Superior temporal gyrus (tissue), 1 donor: ENCODE measurements around the gene KCNK16.

Experiments
- DNase-seq: peaks from one replicate; pipeline ENCODE4 v3.0.0-alpha.2; 2016; ENCODE audit errors: extremely low spot score

Gene KCNK16

DNA sequence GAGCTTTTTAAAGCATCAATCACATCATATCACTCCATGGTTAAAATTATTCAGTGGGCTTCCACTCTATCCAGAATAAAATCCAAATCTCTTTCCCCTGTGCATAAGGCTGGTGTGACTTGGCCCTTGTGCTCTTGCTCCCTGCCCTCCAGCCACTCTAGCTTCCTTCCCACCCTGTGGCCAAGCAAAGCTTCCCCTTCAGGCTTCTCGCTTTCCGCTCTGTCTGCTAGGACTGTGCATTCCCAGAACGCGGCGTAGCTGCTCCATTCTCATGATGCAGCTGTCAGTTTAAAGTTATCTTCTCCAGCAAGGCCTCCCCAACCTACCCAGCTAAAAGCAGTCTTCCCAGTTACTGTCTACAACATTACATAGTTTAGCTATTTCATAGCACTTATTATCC, 19.4 kb upstream of the KCNK16 start:
- no peak for DNase-seq

DNA sequence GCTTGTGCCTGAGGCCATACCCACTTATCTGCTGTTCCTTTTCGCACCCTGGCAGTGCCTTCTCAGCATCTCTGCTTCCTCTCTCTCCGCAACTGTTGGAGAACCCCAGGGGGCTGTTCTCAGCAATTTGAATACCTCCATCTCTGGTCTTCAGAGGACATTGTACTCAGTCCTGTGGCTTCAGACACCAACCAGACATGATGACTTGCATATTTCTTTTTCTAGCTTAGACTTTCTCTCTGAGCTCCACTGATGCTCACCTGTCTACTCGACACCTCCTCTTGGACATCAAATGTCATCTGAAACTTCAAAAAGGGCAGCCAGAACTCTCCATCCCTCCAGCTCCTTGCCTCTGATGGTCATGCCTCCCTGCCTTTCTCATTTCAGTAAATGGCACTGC, 18.9 kb upstream of the KCNK16 start:
- DNase-seq, result no peak

DNA sequence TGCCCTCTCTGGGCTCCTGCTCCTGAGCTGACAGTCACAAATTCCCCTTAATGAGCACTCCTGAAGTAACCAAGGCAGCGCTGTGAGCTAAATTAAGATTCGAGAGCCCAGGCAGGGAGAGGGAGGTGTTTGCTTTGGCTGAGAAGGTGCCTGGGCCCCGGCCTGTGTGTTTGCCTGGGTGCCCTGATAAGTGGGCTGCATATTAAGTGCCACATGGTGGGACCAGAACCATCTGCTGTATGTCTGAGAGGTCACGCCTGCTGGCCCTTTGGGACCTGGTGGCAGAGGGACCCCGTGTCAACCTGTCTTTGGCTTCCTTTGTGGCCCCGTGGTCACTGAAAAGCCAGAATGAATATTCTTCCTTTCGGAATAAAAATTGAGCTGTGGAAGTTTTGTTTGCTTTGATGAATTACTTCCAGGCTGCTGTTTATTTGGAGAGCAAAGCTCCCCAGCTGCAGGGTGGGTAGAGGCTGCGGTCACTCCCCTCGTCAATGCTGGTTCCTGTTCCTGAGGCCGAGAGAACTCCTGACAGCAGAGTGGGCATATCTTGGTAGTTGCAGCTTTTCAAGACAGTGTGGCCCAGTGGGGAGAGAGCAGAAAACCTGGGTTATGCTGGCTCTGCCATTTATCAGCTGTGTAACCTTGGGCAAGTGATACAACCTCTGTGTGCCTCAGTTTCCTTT, 17.5 kb upstream of the KCNK16 start:
- no peak for DNase-seq

DNA sequence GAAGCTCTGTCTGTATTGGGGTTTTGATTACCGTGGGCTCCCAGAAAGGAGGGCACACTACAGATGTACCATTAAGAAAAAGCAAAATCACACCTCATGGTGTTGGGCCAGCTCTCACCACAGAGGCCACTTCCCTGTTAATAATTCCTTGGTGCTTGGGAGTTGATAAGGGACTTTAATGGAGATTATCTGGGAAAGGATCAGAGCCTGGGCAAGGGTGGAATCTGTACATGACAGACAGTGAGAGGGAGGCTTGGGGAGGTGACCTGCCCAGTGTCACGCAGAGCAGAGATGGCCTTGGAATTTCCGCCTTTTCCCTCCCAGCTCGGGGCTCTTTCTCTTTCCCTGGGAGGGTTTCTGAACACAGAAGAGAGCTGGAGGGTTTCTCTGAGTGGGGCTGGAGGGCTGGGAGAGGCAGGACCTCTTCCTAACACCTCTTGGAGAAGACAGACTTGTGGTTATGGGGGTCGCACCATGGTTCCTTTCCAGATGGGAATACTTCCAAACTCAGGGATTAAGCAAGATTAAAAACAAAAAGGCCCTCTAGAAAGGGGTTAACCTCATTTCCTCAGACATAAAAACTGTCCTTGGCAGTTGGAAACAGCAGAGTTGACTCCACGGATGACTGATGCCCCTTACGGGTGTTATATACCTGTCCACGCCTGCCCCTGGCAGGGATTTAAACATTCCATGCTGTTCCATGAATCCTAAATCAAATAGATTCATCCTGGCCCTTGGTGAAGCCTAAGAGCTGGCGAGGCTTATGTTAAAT, 16.8 kb upstream of the KCNK16 start:
- no peak for DNase-seq

DNA sequence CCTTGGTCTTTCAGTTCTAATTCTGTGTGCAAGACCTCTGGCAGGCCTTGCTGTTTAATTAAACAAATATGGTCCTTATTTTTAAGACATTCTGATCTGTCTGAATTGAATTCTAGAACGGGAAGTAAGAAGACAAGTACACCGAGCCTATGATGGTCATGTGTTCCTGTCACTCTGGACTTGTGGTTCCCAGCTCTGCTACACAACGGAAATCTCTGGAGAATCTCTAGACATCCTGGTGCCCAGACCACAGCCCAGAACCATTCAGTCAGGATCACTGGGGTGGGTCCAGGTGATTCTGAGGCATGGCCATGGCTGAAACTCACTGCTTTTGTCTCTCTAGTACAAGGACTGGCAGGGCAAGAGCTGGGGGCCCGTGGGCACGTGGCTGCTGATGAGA, 15.9 kb upstream of the KCNK16 start:
- no peak for DNase-seq

DNA sequence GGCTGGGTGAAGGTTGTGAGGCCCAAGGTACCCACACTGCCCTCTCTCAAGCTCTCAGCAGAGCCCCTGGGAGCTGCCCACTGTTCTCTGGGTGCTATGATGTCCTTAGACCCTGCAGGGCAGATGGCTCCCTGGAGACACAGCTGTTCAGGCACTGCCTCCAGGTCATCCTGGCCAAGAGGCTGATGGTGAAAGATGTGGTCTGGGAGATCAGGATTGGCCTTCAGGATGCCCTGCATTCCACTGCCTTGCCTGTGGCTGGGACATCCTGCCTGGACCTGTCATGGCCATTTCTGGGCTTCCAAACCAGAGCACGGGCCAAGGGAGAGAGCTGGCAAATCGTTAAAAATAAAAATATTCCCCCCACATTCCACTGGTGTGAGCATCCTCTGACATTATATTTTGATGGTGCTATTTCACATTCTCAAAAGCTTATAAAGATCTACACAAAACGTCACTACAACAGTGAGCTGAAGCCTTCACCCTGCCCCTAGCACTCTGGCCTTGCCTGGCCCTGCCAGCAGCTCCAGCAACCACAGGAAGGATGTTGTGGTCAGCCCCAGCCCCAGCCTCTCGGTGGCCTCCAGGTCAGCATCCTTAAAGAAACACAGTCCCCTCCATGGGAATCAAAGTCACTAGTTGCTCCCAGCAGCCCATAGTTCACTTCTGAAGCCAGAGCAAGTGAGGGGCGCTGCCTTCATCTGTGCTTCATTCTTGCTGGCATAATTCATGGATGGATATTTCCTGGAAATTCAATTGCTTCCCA, 13.5 kb upstream of the KCNK16 start:
- no peak for DNase-seq

DNA sequence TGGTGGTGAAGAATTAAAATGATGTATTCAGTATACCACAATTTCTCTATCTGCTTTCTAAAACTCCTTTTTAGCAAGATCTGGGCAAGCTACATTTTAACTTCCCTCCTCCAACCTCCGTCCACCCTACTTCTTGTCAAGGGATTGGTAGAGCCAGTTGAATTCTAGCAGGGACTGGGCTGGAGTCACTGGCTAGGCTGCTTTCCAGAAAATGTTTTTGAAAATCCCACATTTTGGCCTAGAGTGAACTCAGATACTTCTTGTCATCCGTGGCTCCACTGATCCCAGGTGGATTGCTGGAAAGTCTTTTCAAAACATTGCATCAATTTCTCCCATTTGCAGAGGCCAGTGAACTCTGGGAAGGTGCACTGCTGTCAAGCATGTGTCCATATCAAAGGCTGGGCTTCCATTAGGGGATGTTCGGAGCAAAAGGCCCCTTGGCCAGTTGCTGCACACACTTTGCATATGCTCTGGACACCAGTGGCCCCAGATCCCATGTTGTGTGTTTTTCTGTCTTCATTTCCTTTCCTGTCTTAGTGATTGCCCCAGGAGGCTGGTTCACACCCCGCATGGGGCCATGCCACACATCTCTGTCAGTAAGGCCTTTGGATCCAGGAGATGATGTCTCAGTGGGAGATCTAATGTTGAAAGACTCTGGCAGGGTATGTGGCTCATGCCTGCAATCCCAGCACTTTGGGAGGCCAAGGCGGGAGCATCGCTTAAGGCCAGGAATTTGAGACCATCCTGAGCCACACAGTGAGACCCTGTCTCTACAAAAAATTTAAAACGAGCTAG, 11.3 kb upstream of the KCNK16 start:
- DNase-seq, result no peak

DNA sequence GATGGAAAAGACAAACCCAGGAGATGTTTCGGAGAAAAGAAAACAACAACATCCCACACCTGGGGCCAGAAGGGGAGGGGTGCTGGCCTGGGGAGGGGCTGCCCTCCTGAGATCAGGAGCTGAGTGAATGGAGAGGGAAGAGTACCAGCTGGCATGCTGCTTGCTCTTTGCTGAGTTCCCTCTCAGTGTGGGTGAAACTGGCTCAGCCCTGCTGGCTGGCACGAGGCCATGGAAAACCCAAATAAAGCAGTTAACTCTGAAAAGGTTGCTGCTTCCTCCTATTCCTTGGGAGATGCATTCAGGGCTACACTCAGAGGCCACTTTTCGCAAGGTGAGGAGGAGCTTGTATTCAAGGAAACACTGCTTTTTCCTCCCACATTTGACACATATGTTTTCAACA, 8.0 kb upstream of the KCNK16 start:
- DNase-seq, result peak; percentile 70

DNA sequence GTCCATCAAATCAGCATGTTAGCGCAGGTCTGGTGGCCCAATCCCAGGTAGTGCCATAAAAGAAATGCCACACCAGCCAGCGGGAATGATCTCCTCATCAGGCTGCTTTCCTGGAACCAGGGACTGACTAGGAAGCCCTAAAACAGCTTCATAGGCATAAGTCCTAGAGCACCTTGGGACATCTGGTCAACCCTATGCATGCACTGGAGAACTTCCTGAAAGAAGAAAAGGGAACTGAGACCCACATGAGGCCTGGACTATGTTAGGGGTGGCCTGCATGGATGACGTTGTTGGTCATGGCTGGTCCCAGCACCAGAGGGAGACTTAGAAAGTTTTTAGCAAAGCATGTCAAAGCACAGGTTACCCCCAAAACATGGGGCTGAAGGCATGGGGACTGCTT, 7.6 kb upstream of the KCNK16 start:
- no peak for DNase-seq

DNA sequence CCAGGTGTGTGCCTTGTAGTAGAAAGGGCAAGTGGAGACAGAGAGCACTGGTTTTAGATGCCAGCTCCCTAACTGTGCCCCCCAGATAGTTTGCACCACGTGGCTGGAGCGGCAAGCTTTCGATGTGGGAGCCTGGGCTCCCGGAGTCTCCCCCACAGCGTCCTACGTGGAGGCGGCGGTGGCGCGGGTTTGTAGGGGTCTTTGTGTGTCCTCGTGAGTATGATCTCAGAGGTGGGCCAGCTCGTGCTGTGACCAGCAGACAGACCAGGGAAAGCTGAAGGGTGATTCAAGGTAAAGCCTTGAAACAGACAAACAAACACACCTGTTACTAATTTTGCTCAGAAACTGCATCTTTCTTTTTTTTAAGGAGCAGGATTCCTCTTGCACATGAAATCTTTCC, 5.6 kb upstream of the KCNK16 start:
- no peak for DNase-seq

DNA sequence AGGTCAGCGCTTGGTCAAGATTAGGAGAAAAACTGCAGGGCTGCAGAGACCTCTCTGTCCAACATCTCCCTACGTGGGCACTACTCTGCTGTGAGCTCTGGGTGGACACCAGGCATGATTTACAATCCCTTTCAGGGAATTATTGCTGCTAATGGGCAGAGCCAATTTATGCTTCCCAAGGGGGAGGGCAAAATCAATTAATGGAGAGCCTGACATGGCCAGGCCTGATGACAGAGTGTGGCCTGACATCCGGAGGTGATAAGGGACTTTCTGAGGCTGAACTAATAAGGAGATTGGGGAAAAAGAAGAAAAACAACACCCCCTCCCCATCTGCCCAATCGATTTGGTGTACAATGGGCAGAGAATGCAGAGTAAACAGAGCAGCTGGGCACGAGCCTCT, 5.0 kb upstream of the KCNK16 start:
- DNase-seq, result no peak

DNA sequence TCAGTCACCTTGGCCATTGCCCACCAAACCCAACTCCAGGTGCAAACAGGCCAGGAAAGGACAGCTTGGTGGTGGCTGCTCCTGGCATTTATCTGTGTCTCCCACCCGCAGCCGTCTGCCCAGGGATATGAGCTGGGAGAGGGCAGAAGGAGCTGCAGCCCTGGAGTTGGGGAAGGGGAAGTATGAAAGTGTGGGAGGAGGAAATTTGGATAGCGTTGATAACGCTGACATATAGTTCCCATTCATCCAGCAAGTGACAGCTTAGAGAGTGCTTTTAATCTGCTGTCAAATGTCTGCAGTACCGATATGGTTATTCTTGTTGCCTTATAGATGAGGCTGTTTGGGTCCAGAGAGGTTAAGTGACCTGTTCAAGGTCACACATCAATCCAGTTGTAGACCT, 741 bp downstream of the KCNK16 start:
- DNase-seq, result no peak

DNA sequence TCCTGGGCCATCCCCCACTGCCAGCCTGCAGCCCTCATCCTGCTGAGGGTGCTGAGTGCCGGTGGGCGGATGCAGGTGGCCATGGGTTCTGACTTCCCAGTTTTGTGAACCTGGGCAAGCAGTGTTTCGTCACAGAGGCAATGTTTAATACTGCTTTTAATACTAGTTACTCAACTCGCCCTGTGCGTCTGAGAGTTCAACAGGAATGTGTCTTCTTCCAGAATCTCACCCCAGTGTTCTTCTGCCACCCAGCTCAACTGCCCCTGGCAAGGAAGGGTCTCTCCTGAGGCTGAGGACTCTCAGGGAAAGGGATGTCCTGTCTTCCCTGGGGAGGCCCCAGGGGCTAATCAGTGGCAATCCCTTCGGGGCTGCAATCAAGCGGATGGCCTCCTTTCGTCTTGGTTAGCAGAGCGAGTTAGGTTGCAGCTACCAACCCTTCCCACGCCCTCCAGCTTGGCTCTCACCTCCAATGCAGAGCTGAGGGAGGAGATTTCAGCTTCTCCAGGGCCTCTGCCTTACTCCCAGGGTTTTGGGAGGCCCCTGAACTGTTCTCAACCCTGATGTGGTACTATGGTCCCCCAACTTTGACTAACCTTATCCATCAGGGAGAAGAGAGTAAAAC, 2.0 kb downstream of the KCNK16 start:
- no peak for DNase-seq

DNA sequence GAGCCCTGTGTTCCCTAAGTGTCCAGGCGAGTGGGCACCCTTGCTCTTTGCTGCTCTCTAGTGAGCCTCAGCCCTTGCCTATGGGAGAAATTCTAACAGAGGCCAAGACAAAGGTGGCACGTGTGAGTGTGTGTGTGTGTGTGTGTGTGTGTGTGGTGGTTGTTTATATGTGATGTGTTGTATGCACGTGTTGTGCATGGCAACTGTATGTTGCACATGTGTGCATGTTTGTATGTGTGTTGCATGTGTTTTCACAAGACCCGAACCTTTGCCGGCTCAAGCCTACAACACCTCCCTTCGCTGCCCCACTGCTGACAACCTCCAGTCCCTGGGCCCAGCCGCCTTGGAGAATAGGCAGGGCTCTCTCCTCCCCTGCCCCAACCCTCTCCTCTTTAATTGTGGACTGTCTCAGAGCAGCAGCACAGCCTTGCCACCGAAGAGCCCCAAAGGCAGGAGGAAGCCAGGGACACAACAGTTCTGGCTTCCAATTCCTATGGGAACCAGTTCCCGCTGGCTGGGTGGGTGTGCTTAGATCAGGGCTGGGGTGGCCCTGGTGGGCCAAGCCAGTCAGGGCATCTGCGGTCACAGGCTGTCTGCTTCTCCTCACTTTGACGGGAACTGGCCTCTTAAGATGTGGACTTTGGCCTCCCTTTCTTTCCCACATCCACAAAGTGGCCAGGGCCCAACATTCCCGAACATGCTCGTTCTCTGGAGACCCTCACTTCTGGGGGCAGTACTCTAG, 2.7 kb downstream of the KCNK16 start:
- DNase-seq, result no peak

DNA sequence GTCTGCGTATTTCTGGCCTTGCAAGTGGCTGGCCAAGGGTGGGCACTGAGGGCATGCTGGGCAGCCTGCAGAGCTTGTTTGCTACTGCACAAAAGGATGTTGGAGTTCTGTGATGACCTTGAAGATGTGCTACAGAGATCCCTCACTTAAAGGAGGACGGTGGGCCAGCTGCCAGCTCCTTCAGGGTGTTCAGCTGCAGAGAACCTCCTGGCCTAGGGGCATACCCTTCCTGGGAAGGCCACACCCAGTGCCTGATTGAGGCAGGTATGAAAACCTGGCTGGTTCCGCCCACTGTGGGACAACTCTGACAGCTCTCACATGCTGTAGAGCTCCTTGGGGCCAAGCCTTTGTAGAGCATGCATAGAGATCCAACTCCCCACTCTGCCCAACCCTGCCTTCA, 5.2 kb downstream of the KCNK16 start:
- no peak for DNase-seq

DNA sequence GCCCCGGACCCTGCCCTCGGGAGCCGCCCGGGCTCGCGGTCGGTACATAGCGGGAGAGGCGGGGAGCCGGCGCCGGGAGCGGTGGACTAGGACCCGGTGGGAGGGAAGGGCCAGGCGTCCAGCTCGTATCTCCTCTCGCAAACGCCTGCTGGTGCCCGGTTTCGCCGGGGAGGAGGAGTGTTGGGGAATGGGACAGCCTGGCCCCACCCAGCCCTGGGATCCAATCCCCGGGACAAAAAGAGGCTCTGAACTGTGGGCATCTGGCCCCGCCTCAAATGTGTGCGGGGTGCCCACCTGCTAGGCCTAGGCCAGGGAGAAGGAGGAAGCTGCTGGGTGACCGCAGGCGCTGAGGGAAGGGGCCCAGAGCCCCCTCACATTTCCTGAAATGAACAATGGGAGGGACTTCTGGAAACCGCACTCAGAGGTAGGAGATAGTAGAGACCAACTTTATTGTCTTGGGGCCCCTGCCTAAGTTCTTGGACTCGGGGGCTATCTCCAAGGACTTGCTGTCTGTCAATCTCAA, 8.2 kb downstream of the KCNK16 start, which contains the start of gene KCNK17:
Gene KCNK17, minus strand, starts transcription at position 147 of the 523 bp plus-strand sequence. Its CDS starts 99 bp downstream, at position 48.
- no peak for DNase-seq

DNA sequence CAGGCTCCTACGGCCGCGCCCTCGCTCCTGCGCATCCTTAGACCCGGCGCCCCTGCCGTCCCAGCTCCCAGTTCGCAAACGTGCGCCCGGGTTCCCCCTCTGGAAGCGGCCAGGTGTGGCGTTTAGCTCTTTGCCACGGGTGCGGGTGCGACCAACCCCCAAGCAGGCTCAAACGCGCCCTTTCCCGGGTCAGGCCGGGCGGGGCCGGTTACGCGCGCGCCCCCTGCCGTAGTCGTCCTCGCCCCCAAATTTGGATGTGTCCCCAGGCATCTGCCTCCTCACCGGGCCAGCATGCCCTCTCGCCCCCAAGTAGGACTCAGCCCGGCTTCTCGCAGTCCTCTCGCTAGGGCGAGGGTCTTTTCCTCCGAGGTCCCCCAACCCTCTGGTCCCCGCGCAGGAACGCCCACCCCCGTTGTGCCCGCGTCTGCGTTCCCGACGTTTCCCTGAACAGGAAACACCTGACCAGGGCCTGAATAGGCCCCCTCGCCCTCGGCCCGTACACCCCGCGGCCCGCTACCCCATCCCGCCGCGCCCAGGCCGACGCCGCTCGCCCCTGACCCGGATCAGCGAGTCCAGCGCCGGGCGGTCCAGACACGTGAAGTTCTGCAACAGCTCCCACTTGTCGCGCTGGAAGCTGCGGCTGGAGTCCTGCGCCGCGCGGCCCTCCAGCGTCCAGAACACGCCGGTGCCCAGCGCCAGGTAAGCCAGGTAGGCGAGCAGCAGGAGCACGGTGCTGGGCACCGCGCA, 8.8 kb downstream of the KCNK16 start:
- no peak for DNase-seq

DNA sequence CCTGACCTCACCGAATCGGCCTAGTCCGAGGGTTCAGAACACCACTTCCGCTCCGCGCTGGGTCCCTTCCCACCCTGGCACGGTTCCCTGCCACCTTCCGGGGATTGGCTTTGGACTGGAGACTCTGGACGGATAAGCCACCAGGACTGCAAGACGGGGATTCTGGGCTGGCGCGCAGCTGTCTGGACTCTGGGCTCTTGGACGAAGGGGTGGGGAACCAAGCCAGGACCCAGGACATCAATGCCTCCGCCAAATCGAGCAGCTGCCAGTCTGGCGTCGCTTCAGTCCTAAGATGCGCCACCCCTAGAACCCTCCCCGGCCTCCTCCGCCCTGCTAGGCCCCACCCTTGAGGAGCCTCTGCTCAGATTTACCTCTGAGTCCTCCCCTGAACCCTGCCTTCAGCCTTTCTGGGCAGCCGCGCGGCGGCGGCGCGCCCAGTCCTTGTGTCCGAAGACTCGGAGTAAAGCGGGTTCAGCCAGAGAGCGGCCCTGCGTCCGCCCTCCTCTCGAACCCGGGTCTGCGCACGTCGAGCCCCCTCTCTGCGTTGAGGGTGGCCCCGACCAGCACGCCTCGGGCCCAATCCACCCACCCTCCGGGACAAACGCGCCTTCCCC, 9.5 kb downstream of the KCNK16 start:
- DNase-seq, result no peak

DNA sequence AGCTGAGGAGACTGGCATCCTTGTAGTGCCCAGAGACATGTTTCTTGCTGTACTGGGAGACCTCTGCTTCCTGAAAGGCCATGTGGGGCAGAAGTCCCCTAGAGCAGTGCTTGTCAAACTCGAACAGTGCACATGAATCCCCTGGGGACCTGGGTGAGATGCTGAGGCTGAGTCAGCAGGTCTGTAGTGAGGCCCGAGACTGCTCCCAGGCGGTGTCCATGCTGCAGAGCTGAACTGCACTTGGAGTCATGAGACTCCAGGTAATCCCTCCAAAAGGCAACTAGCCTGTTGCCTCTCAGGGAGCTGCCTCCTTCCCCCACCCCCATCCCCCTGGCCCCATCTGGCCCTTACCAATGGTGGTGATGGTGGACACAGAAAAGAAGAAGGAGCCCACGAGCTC, 12.0 kb downstream of the KCNK16 start:
- DNase-seq, result no peak
